Suprapubic skin (tissue), 4 donors: Measurements from ENCODE around the gene PDHX.

ENCODE experiments used
- EP300 ChIP-seq: sonication (generic); formaldehyde crosslinking; IDR thresholded peaks from one replicate; pipeline ENCODE4 v1.6.1; 2017; ENCODE audit warnings: antibody characterized with exemption
- POLR2AphosphoS5 ChIP-seq, 3 donors: sonication (generic); formaldehyde crosslinking; IDR thresholded peaks; one replicate each; pipeline ENCODE4 v1.6.1; 2017; ENCODE audit warnings: antibody characterized with exemption in 3 of 3
- TF ChIP-seq, protein P1 (sequence below), 2 donors: fragments of 200-600 bp in 1 of 2; fragments of 450-650 bp in 1 of 2; sonication (generic) in 1 of 2; IDR thresholded peaks; one replicate each; pipeline ENCODE4 v1.5.1; 2016 to 2019; ENCODE audit warnings: antibody characterized with exemption in 2 of 2, mild to moderate bottlenecking in 1 of 2, moderate library complexity in 1 of 2

DNA sequence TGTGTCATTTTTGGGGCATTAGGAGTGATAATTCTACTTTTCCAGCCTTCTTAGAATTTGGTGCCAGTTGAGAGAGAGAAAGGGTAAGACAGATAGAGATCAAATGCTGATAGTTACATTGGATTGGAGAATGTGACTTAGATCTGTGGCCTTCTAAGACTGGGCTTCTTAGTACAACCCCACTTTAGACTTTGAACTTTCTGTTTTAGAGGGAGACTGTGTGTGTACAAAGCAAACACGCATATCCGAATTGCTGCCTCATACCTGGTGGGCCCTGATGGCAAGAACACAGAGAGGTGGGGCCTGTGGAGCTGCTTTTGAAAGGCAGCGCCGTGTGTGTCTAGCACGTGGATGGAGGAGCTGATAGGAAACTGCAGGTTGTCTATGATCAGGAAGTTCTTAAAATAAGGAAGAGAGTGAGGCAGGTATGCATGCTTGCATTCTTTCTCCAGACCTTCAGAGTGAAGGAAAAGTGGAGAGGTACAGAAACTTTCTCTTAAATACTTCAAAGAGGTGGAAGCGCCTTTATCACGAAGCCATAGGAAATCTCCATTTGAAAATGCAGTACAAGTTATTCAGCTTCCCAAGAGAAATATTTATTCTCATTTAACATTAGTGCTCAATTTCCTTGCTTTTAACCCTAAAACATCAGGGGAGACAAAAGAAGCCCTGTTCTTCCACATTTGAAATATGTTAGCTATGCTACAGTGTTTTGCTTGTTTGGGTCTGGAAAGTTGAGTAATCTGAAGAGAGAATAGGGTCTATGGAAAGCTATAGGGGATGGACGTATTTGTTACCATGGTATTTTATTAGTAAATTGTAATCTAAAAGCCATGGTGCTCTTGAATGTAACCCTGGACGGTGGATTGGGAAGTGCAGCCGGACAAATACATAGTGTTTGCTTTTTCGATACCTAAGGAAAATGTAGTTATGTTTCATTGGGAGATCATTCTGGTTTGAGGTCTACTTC is 13.7 kb downstream of the PDHX start:
- TF ChIP-seq, protein P1, sequence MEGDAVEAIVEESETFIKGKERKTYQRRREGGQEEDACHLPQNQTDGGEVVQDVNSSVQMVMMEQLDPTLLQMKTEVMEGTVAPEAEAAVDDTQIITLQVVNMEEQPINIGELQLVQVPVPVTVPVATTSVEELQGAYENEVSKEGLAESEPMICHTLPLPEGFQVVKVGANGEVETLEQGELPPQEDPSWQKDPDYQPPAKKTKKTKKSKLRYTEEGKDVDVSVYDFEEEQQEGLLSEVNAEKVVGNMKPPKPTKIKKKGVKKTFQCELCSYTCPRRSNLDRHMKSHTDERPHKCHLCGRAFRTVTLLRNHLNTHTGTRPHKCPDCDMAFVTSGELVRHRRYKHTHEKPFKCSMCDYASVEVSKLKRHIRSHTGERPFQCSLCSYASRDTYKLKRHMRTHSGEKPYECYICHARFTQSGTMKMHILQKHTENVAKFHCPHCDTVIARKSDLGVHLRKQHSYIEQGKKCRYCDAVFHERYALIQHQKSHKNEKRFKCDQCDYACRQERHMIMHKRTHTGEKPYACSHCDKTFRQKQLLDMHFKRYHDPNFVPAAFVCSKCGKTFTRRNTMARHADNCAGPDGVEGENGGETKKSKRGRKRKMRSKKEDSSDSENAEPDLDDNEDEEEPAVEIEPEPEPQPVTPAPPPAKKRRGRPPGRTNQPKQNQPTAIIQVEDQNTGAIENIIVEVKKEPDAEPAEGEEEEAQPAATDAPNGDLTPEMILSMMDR (IDR thresholded peaks at IDR 0.05) = no peak
- TF ChIP-seq EP300 (no peak), POLR2AphosphoS5 (IDR thresholded peaks at IDR 0.05) (no peak)
